Left forelimb (tissue), 1 donor: ENCODE measurements around the gene GOLGA8J.
"Not testable (repeated sequence)": the region's sequence is repeated elsewhere in the genome, so short reads cannot be mapped to it uniquely, and the experiment has no call there.

Experiments
- DNase-seq: peaks from one replicate; pipeline ENCODE4 v3.0.0-alpha.2; 2018; ENCODE audit warnings: low spot score

Gene GOLGA8J

DNA sequence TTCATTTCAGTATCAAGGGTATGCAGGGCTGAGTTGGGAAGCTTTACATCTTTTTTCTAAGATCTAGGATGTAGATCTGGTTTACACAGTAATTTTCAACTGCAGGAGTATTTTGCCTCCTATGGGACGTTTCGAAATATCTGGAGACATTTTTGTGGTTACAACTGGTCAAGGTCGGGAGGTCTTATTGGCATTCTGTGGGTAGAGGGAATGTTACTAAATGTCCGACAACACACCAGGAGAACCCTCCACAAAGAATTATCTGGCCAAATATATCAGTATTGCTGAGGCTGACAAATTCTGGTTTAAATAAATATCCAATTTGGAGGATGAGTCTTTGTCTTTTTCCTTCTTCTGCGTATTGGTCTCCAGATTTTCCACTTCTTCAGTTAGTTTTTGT is 1.9 kb upstream of the GOLGA8J start:
- DNase-seq, result not testable (repeated sequence)

GRCh38 chr15:30097827-30098226 is 15.1 kb downstream of the GOLGA8J start:
- DNase-seq, result not testable (repeated sequence)

DNA sequence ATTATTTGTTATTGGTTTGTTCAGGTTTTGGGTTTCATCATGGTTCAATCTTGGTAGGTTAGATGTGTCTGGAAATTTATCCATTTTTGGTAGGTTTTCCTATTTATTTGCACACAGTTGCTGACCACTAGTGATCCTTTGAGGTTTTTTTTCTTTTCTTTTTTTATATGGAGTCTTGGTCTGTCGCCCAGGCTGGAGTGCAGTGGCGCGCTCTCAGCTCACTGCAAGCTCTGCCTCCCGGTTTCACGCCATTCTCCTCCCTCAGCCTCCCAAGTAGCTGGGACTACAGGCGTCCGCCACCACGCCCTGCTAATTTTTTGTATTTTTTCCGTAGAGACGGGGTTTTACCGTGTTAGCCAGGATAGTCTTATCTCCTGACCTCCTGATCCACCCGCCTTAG is 20.1 kb downstream of the GOLGA8J start:
- not testable (repeated sequence) for DNase-seq

- not testable (repeated sequence) for DNase-seq
Measured at GRCh38 chr15:30103941-30104507, 21.3 kb downstream of the GOLGA8J start.

DNA sequence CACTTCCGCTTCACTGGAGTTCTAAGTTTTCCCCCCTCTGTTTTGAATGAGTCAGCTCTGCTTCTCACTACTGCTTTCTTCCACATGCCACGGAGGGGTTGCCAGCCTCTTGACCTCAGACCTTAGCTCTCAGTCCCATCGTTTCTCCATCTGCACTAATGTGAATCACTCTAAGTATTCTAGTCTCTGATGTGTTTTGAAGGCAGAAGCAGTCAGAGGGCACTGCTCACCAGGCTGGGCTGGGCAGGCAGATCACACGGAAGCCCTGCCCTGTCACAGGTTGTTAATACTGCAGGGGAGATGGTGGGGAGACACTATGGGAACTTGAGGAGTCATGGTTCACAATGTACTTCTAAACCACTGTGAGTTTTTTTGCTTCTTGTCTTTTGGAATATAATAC is 27.8 kb downstream of the GOLGA8J start:
- DNase-seq, result not testable (repeated sequence)

- not testable (repeated sequence) for DNase-seq
Measured at GRCh38 chr15:30130066-30130465, 47.3 kb downstream of the GOLGA8J start.

DNA sequence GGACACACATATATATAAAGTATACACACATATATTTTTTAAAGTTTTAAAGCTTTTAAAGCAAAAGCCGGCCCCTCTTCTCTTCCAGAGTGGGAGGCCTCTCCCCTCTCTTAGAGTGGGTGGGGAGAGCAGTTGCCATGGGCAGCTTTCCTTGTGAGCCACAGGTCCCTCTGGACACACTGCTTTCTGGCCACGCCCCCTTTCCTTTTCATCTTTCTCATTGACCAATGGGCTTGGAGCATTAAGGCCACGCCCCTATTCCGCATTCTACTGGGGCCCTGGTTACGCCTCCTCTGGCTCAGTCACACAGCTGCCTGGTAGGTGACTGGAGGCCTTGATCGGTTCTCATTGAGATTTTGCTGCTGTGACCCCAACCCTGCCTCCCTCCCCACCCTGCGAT is 52.0 kb downstream of the GOLGA8J start, which contains the start of gene GOLGA8T:
GOLGA8T (plus strand) TSS at position 301 of the 400 bp plus-strand sequence; CDS start at position 399, 98 bp downstream.
- not testable (repeated sequence) for DNase-seq
